GM12875 (cell line): ENCODE measurements around the gene SERPINC1.
"Not testable (repeated sequence)": the region's sequence is repeated elsewhere in the genome, so short reads cannot be mapped to it uniquely, and the experiment has no call there.

Source experiments
- H3K4me3 ChIP-seq: one replicate; pipeline ENCODE4 v1.5.1; 2011; ENCODE audit warnings: low read depth, low read length, control low read depth
- CTCF ChIP-seq: IDR thresholded peaks from 2 replicates; pipeline ENCODE4 v1.5.1; 2011; ENCODE audit warnings: low read depth, mild to moderate bottlenecking, control low read depth, inconsistent platforms, low read length, moderate library complexity, borderline replicate concordance; ENCODE audit not compliant: insufficient read depth

The SERPINC1 gene

GRCh38 chr1:173889885-173890284 is 27.2 kb downstream of the SERPINC1 start:
- TF ChIP-seq CTCF = no peak
- no peak overlapping the region for H3K4me3 ChIP-seq

- no peak overlapping the region for H3K4me3 ChIP-seq
- no peak for TF ChIP-seq CTCF
Measured at GRCh38 chr1:173888749-173889148, 28.4 kb downstream of the SERPINC1 start.

GRCh38 chr1:173887627-173888026 is 29.5 kb downstream of the SERPINC1 start:
- no peak for TF ChIP-seq CTCF

GRCh38 chr1:173886746-173887611 is 30.1 kb downstream of the SERPINC1 start:
- H3K4me3 ChIP-seq = no peak overlapping the region
- TF ChIP-seq CTCF = no peak

More at GRCh38 chr1:173887627-173888026, 29.5 kb downstream of the SERPINC1 start:
- H3K4me3 ChIP-seq = no peak overlapping the region

GRCh38 chr1:173884701-173885100 is 32.4 kb downstream of the SERPINC1 start:
- no peak for TF ChIP-seq CTCF
- H3K4me3 ChIP-seq = no peak overlapping the region

- H3K4me3 ChIP-seq = not testable (repeated sequence)
Measured at GRCh38 chr1:173881117-173881516, 36.0 kb downstream of the SERPINC1 start.

- no peak overlapping the region for H3K4me3 ChIP-seq
- TF ChIP-seq CTCF = no peak
Measured at GRCh38 chr1:173878251-173878650, 38.9 kb downstream of the SERPINC1 start.
